ENCODE measurements around the gene RAPGEF1. TPM values are rescaled to one million over a fixed set of nuclear protein-coding genes. Genes with fewer than 3 reads are reported as not detected.

RAPGEF1 gene
- polyA plus RNA-seq, 5 donors: 35.6 to 44.8 (median 40.5) TPM

- no peak for DNase-seq
Observed at GRCh38 chr9:131707733-131708157, 32.1 kb downstream of the RAPGEF1 start.

DNA sequence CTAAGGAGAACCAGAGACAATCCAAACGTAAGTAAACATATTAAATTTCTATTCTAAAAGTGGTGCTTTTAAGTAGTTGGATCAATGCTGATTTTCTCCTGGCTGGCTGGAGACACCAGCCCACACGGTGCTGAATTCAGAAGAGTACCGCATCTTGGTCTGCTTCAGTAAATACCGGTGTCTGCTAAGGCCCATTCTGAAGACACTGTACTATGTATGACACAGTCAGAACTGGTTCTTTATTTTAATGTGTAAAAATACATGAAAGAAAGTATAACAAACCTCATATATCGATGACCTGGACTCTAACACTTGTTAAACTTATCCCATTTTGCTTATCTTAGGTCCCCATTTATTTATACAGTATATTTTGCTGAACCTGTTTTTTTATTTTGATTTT lies 32.8 kb downstream of the RAPGEF1 start:
- DNase-seq: no peak

GRCh38 chr9:131706608-131706970 lies 33.3 kb downstream of the RAPGEF1 start:
- DNase-seq: no peak

- DNase-seq: no peak
Observed at GRCh38 chr9:131704988-131705387, 34.9 kb downstream of the RAPGEF1 start.

DNA sequence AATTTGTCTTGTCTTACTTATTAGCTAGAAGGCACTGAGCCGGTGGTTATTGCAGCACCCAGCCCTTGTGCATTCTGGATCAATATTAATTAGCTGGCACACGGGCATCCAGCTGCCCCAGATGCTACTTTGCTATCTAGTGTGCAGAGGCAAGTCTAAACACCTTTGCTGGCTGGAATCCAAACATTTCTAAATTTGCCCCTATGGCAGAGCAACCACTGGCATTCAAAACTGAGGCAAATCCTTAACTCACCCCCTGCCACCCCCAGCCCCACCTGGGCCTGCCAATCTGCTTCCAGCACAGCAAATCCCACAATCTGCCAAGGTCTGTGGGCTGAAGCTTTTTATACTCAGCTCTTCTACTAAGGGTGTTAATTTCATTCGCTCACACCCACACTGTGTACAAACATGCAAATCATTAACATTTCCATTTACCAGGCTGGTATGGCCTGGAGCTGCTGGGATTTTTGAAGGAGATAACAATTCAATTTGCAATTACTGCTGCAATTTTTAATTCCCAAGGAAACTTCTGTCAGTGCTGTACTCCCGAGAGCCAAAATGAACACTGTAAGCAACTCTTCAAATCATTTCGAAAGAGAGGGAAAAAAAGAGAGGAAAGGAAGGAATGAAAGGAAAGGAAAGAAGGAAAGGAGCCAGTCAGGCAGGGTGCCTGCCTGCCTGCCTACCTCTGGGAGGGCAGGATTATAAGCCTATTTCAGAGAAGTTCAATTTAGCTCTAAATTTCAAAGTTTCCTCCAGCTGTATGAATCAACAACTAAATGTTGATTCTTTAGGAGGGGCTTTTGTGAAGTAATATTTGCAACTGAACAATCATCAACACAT lies 35.5 kb downstream of the RAPGEF1 start:
- no peak for DNase-seq

GRCh38 chr9:131703697-131704096 lies 36.2 kb downstream of the RAPGEF1 start:
- no peak for DNase-seq

- no peak for DNase-seq
Observed at GRCh38 chr9:131702911-131703310, 37.0 kb downstream of the RAPGEF1 start.

- DNase-seq: no peak
Observed at GRCh38 chr9:131701789-131702337, 38.0 kb downstream of the RAPGEF1 start.

DNA sequence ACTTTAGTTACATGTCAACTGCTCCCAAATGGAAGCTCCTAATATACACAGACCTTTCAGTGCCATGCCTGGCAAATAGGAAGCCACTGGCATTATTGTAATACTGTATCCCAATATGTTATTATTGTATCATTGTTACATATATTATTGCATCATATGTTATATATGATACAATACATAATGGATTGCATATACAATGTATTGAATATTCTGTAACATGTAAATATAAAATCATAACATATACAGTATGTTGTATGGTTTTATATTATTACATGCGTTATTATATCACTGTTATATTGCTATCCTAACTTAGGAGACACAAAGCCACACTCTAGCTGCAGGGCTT lies 38.5 kb downstream of the RAPGEF1 start:
- no peak for DNase-seq

DNA sequence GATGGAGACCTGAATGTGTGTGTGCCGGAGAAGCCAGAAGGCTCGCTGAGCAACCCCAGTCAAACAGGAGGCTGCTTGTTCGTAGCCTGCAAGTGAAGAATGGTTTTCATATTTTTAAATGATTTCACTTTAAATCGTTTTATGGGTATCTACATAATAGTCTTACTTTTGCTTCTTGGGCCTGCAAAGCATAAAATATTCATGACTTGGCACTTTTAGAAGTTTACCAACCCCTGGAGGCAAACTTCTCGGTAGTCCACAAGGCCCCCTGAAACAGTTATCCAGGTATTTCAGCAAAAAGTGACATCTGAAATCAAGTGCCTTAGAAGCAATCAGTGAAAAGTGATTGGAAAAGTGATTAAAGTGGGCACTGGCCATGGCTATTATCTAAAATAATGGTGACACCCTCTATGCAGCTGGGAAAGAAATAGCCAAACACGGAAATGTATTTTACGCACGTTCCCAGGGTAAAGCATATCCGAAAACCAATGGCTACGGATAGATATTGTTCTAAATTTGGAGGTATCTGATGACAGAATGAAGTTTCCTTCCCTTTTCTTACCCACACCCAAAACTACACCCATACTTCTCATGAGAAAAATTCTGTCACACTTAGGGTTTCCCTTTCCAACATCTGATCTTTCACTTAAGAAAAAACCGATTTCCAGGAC lies 39.0 kb downstream of the RAPGEF1 start:
- no peak for DNase-seq

DNA sequence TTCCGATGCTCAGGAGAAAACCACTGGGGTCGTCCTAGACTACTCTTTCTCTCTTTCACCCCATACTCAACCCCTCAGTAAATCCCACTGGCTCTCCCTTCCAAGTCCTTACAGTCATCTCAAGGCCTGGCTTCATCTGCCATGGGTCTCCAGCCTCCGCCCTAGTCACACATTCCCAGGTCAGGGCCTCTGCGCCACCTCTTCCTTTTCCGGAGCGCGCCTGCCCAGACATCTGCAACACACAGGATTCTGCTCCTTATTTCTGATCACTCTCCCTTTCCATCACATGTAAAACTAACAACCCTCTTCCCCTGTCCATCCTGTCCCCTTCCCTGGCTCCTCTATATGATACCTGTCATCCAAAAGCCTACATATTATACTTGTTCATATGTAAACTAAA lies 39.8 kb downstream of the RAPGEF1 start:
- no peak for DNase-seq

GRCh38 chr9:131698618-131698985 lies 41.3 kb downstream of the RAPGEF1 start:
- no peak for DNase-seq

GRCh38 chr9:131697908-131698617 lies 41.8 kb downstream of the RAPGEF1 start:
- DNase-seq: no peak

GRCh38 chr9:131697097-131697496 lies 42.8 kb downstream of the RAPGEF1 start:
- peak; percentile 63 to 65 for DNase-seq

- no peak for DNase-seq
Observed at GRCh38 chr9:131695836-131696460, 43.9 kb downstream of the RAPGEF1 start.

- no peak for DNase-seq
Observed at GRCh38 chr9:131695366-131695765, 44.5 kb downstream of the RAPGEF1 start.

- no peak for DNase-seq
Observed at GRCh38 chr9:131693651-131694597, 46.0 kb downstream of the RAPGEF1 start.

- DNase-seq: no peak
Observed at GRCh38 chr9:131692612-131693562, 47.0 kb downstream of the RAPGEF1 start.

DNA sequence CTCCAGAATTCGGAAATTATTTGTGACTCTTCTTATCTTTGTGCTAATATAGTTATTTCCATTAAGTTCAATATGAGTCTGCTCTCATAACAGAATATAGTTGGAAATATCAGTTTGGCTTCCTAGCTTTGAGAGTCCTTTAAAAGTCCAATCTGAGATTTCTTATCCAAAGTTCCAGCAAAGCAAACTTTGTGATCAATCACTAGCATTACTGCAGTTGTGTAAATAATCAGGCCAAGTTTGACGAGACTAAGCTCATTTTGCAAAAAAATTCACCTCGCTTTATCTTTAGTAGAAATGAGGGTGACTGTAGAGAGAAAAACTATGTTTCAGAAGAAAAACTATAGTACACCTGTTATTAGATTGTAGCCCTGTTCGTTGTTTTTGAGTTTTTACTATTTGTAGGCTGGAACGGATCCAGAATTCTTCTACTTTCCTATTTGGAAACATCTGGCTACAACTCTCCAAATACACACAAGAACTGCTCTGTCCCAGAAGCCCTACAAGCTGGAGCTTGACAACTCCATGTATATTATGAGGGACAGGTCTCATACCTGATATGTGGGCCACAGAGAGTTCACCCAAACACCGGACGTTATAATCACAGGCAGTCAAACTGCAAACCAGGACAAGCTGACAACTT lies 47.8 kb downstream of the RAPGEF1 start:
- DNase-seq: no peak

All from right lung (tissue), 5 donors.